NCI-H2081 (cell line): ENCODE measurements around the gene TAS1R1.
A peak's percentile ranks its signal among the peaks of the same experiment; 100 is the strongest.

Source experiments
- DNase-seq, 2 experiments: peaks; one replicate each; lab custom pipeline; 2025; lab: John Stamatoyannopoulos, UW

The TAS1R1 gene

GRCh38 chr1:6554907-6555778 is at the start of gene TAS1R1:
Gene TAS1R1, plus strand, starts transcription at chr1:6555307. Its CDS starts 67 bp downstream, at chr1:6555374.
- no peak for DNase-seq

GRCh38 chr1:6505367-6506209 is 49.5 kb upstream of the TAS1R1 start:
- no peak for DNase-seq

- no peak for DNase-seq
Observed at GRCh38 chr1:6506210-6507036, 48.7 kb upstream of the TAS1R1 start.

- no peak for DNase-seq
Observed at GRCh38 chr1:6507037-6507428, 48.1 kb upstream of the TAS1R1 start.

GRCh38 chr1:6507461-6507911 is 47.6 kb upstream of the TAS1R1 start:
- no peak for DNase-seq

- no peak for DNase-seq
Observed at GRCh38 chr1:6508154-6508815, 46.8 kb upstream of the TAS1R1 start.

GRCh38 chr1:6508816-6509189 is 46.3 kb upstream of the TAS1R1 start:
- no peak for DNase-seq

- DNase-seq = no peak
Observed at GRCh38 chr1:6509220-6509918, 45.7 kb upstream of the TAS1R1 start.

- DNase-seq = no peak
Observed at GRCh38 chr1:6509919-6510291, 45.2 kb upstream of the TAS1R1 start.

GRCh38 chr1:6510493-6510892 is 44.6 kb upstream of the TAS1R1 start:
- DNase-seq = no peak

- DNase-seq = no peak
Observed at GRCh38 chr1:6511056-6511455, 44.1 kb upstream of the TAS1R1 start.

- DNase-seq = no peak
Observed at GRCh38 chr1:6511561-6512244, 43.4 kb upstream of the TAS1R1 start.

- DNase-seq = no peak
Observed at GRCh38 chr1:6512245-6512907, 42.7 kb upstream of the TAS1R1 start.

GRCh38 chr1:6512908-6513280 is 42.2 kb upstream of the TAS1R1 start:
- no peak for DNase-seq

GRCh38 chr1:6513320-6513801 is 41.7 kb upstream of the TAS1R1 start:
- no peak for DNase-seq

- no peak for DNase-seq
Observed at GRCh38 chr1:6515771-6516170, 39.3 kb upstream of the TAS1R1 start.

GRCh38 chr1:6517435-6517851 is 37.7 kb upstream of the TAS1R1 start:
- DNase-seq = no peak

GRCh38 chr1:6519491-6519934 is 35.6 kb upstream of the TAS1R1 start:
- DNase-seq = no peak

- DNase-seq = peak; percentile 20 to 50
Observed at GRCh38 chr1:6519935-6520671, 35.0 kb upstream of the TAS1R1 start.
